GM21528 (cell line): Measurements from ENCODE around the gene TMEM41A.

ENCODE experiments used
- ATAC-seq: cut with Tn5 transposase; IDR thresholded peaks from one replicate; pipeline ENCODE4 v1.9.1; 2021; ENCODE audit warnings: mild to moderate bottlenecking, moderate library complexity; ENCODE audit not compliant: unreplicated experiment, low FRiP score

Gene TMEM41A

GRCh38 chr3:185498503-185499396 lies at the start of gene TMEM41A:
Gene TMEM41A, minus strand, starts transcription at chr3:185499035. Its CDS starts 74 bp downstream, at chr3:185498961.
- peak; percentile 95 for ATAC-seq

- ATAC-seq = no peak
Observed at GRCh38 chr3:185540695-185541094, 41.9 kb upstream of the TMEM41A start.

- no peak for ATAC-seq
Observed at GRCh38 chr3:185539934-185540333, 41.1 kb upstream of the TMEM41A start.

GRCh38 chr3:185537369-185537970 lies 38.6 kb upstream of the TMEM41A start:
- peak; percentile 99 for ATAC-seq

- ATAC-seq = no peak
Observed at GRCh38 chr3:185534511-185534910, 35.7 kb upstream of the TMEM41A start.

- no peak for ATAC-seq
Observed at GRCh38 chr3:185532901-185533300, 34.1 kb upstream of the TMEM41A start.

- no peak for ATAC-seq
Observed at GRCh38 chr3:185530856-185531255, 32.0 kb upstream of the TMEM41A start.

- no peak for ATAC-seq
Observed at GRCh38 chr3:185528532-185528931, 29.7 kb upstream of the TMEM41A start.

GRCh38 chr3:185527364-185527763 lies 28.5 kb upstream of the TMEM41A start:
- ATAC-seq = no peak

- no peak for ATAC-seq
Observed at GRCh38 chr3:185526349-185526951, 27.6 kb upstream of the TMEM41A start.

- no peak for ATAC-seq
Observed at GRCh38 chr3:185521349-185522138, 22.7 kb upstream of the TMEM41A start.

GRCh38 chr3:185519021-185519420 lies 20.2 kb upstream of the TMEM41A start:
- ATAC-seq = no peak

- ATAC-seq = no peak
Observed at GRCh38 chr3:185517387-185518130, 18.7 kb upstream of the TMEM41A start.

- no peak for ATAC-seq
Observed at GRCh38 chr3:185511711-185512110, 12.9 kb upstream of the TMEM41A start.

- ATAC-seq = no peak
Observed at GRCh38 chr3:185508335-185508991, 9.6 kb upstream of the TMEM41A start.

- ATAC-seq = no peak
Observed at GRCh38 chr3:185507883-185508282, 9.0 kb upstream of the TMEM41A start.

- no peak for ATAC-seq
Observed at GRCh38 chr3:185504636-185505035, 5.8 kb upstream of the TMEM41A start.

GRCh38 chr3:185503521-185503920 lies 4.7 kb upstream of the TMEM41A start:
- ATAC-seq = no peak

GRCh38 chr3:185502987-185503386 lies 4.2 kb upstream of the TMEM41A start:
- no peak for ATAC-seq
